ENCODE measurements around the gene MLLT3.

MLLT3 gene

GRCh38 chr9:20621471-20622329 lies 599 bp downstream of the MLLT3 start:
- no peaks in the 10 kb centered on the region for H3K79me2 ChIP-seq (ENCODE audit: low read length)
- peaks cover 10% of the 10 kb centered on the region for H3K4me1 ChIP-seq (ENCODE audit: low read length)
- H3K9me3 ChIP-seq (ENCODE audit: insufficient read depth, low read length): no peaks in the 10 kb centered on the region
- H3K27me3 ChIP-seq (ENCODE audit: low read depth, low read length): 0 out of 2 replicates have a peak, but pooled peaks cover 4% of the 10 kb centered on the region
- H3K9ac ChIP-seq (ENCODE audit: low read length): peak overlapping the region; percentile 71
- H4K20me1 ChIP-seq (ENCODE audit: insufficient read depth, low read length): no peaks in the 10 kb centered on the region
- H3K36me3 ChIP-seq (replicated peaks; ENCODE audit: low read depth, low read length): no peaks in the 10 kb centered on the region
- peak overlapping the region; percentile 92 for H3K4me2 ChIP-seq (ENCODE audit: low read length)
- H2AFZ ChIP-seq (ENCODE audit: low read depth, low read length): peak overlapping the region; percentile 88
- TF ChIP-seq, protein P1, sequence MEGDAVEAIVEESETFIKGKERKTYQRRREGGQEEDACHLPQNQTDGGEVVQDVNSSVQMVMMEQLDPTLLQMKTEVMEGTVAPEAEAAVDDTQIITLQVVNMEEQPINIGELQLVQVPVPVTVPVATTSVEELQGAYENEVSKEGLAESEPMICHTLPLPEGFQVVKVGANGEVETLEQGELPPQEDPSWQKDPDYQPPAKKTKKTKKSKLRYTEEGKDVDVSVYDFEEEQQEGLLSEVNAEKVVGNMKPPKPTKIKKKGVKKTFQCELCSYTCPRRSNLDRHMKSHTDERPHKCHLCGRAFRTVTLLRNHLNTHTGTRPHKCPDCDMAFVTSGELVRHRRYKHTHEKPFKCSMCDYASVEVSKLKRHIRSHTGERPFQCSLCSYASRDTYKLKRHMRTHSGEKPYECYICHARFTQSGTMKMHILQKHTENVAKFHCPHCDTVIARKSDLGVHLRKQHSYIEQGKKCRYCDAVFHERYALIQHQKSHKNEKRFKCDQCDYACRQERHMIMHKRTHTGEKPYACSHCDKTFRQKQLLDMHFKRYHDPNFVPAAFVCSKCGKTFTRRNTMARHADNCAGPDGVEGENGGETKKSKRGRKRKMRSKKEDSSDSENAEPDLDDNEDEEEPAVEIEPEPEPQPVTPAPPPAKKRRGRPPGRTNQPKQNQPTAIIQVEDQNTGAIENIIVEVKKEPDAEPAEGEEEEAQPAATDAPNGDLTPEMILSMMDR (IDR thresholded peaks at IDR 0.05; ENCODE audit: low read depth, low read length): no peak
- TF ChIP-seq EZH2phosphoT487 (IDR thresholded peaks at IDR 0.05; ENCODE audit: low read depth): no peak
- H3K27ac ChIP-seq (ENCODE audit: low read length): peak overlapping the region; percentile 51
- H3K4me3 ChIP-seq (ENCODE audit: low read length): peak overlapping the region; percentile 98

DNA sequence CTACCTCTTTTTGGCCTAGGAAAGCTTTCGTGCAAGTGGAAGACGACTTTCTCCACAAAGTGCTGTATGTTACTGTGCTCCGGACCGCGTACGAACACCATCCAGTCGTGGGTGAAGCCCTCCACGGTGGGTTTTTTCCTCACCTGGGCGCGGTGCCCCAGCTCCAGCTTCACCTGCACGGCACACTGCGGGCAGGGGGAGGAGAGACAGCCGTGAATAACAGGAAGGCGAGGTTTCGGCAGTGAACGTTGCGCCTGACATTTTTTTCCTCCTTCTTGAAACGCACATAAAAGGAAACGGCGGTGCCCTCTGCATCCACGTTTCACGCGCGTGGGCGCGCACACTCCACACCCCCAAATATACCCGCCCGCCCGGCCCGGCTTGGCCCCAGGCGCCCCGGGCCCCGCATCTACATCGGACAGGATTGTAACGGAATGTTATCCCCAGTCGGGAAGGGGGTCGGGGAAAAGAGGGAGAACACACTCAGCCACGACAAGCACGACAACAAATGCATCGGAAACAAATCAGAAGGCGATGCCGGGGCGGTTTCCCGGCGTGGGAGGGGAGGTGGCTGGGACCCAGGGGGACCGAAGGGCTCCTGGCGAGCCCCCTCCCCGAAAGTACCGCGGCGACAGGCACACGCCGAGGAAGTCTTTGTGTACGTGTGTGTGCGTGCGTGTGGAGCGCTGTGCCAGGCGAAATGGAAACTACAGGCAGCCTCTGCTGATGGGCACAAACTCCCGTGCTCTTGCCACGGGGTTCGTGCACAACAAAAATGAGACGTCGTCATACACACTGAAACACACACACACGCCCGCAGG lies 1.4 kb downstream of the MLLT3 start:
- Histone ChIP-seq H3K79me2 (ENCODE audit: low read length) (no peaks in the 10 kb centered on the region), H3K4me2 (ENCODE audit: low read length) (peak overlapping the region; percentile 92), H3K4me3 (ENCODE audit: low read length) (peak overlapping the region; percentile 98), H3K27me3 (ENCODE audit: low read depth, low read length) (0 out of 2 replicates have a peak, but pooled peaks cover 4% of the 10 kb centered on the region), H3K9ac (ENCODE audit: low read length) (peak overlapping the region; percentile 71), H3K9me3 (ENCODE audit: insufficient read depth, low read length) (no peaks in the 10 kb centered on the region), H2AFZ (ENCODE audit: low read depth, low read length) (peak overlapping the region; percentile 88), H3K27ac (ENCODE audit: low read length) (no peak overlapping the region), H3K36me3 (replicated peaks; ENCODE audit: low read depth, low read length) (no peaks in the 10 kb centered on the region), H4K20me1 (ENCODE audit: insufficient read depth, low read length) (no peaks in the 10 kb centered on the region), H3K4me1 (ENCODE audit: low read length) (peaks cover 10% of the 10 kb centered on the region)
- TF ChIP-seq, protein P1 (IDR thresholded peaks at IDR 0.05; ENCODE audit: low read depth, low read length): no peak
- no peak for TF ChIP-seq EZH2phosphoT487 (IDR thresholded peaks at IDR 0.05; ENCODE audit: low read depth)

- Histone ChIP-seq H3K9ac (ENCODE audit: low read length) (no peak overlapping the region), H3K9me3 (ENCODE audit: insufficient read depth, low read length) (no peaks in the 10 kb centered on the region), H3K27ac (ENCODE audit: low read length) (no peak overlapping the region), H2AFZ (ENCODE audit: low read depth, low read length) (no peak overlapping the region), H4K20me1 (ENCODE audit: insufficient read depth, low read length) (no peaks in the 10 kb centered on the region), H3K4me2 (ENCODE audit: low read length) (no peak overlapping the region), H3K36me3 (replicated peaks; ENCODE audit: low read depth, low read length) (no peaks in the 10 kb centered on the region), H3K4me3 (ENCODE audit: low read length) (no peak overlapping the region), H3K27me3 (ENCODE audit: low read depth, low read length) (0 out of 2 replicates have a peak, but pooled peaks cover 4% of the 10 kb centered on the region), H3K4me1 (ENCODE audit: low read length) (peaks cover 7% of the 10 kb centered on the region), H3K79me2 (ENCODE audit: low read length) (no peaks in the 10 kb centered on the region)
- no peak for TF ChIP-seq EZH2phosphoT487 (IDR thresholded peaks at IDR 0.05; ENCODE audit: low read depth)
- TF ChIP-seq, protein P1 (IDR thresholded peaks at IDR 0.05; ENCODE audit: low read depth, low read length): no peak
Measured at GRCh38 chr9:20619487-20620200, 2.7 kb downstream of the MLLT3 start.

Measured in OCI-LY3 (cell line).